Measurements from ENCODE around the gene GCK. TPM values are rescaled to one million over a fixed set of nuclear protein-coding genes. Genes with fewer than 3 reads are reported as not detected.
"Not testable (repeated sequence)": the region's sequence is repeated elsewhere in the genome, so short reads cannot be mapped to it uniquely, and the experiment has no call there.

Gene GCK
- total RNA-seq, 2 experiments from 2014 or later, result 0.53 to 1.3 TPM

GRCh38 chr7:44186736-44187135, 2.5 kb downstream of the GCK start:
- no peak for DNase-seq
- H3K27ac Mint-ChIP-seq, result no peak overlapping the region
- no peak overlapping the region for H3K4me3 Mint-ChIP-seq
- H3K4me1 Mint-ChIP-seq, result no peaks in the 10 kb centered on the region
- no peaks in the 10 kb centered on the region for H3K27me3 Mint-ChIP-seq
- ChIA-PET CTCF (no interaction called here), POLR2A (interaction anchor here (0.6 kb wide), 1 partner anchor 301 kb away, joined by 8 read pairs; no protein-coding TSS in a partner anchor)
- no peaks in the 10 kb centered on the region for H3K36me3 Mint-ChIP-seq (ENCODE audit: low read depth)
- no peak for ATAC-seq
- intact Hi-C loops (cut with DNase I, micrococcal nuclease), result no loop called here
- peaks cover 2% of the 10 kb centered on the region for H3K9me3 Mint-ChIP-seq (ENCODE audit: low read depth)

- intact Hi-C loops (cut with DNase I, micrococcal nuclease), result no loop called here
- Mint-ChIP-seq H3K27ac (no peak overlapping the region), H3K9me3 (ENCODE audit: low read depth) (peaks cover 2% of the 10 kb centered on the region), H3K4me3 (no peak overlapping the region), H3K27me3 (peaks cover 3% of the 10 kb centered on the region), H3K36me3 (ENCODE audit: low read depth) (no peaks in the 10 kb centered on the region), H3K4me1 (no peaks in the 10 kb centered on the region)
- ATAC-seq (no peak), DNase-seq (no peak)
- ChIA-PET CTCF (no interaction called here), POLR2A (no interaction called here)
These were observed 3.5 kb downstream of the GCK start for GRCh38 chr7:44185729-44186128.

GRCh38 chr7:44184873-44185446, 4.3 kb downstream of the GCK start:
- Mint-ChIP-seq H3K27me3 (peaks cover 3% of the 10 kb centered on the region), H3K4me3 (no peak overlapping the region), H3K4me1 (no peaks in the 10 kb centered on the region), H3K27ac (no peak overlapping the region), H3K9me3 (ENCODE audit: low read depth) (peaks cover 2% of the 10 kb centered on the region), H3K36me3 (ENCODE audit: low read depth) (no peaks in the 10 kb centered on the region)
- ATAC-seq (no peak), DNase-seq (no peak)
- CTCF ChIA-PET, result no interaction called here
- POLR2A ChIA-PET, result no interaction called here
- intact Hi-C loops (cut with DNase I, micrococcal nuclease), result no loop called here

- no peak for ATAC-seq
- CTCF ChIA-PET, result no interaction called here
These were observed 4.9 kb downstream of the GCK start for GRCh38 chr7:44184206-44184872.

GRCh38 chr7:44183386-44183785, 5.9 kb downstream of the GCK start:
- H3K4me3 Mint-ChIP-seq, result no peak overlapping the region
- DNase-seq (no peak), ATAC-seq (no peak)
- H3K4me1 Mint-ChIP-seq, result no peaks in the 10 kb centered on the region
- peaks cover 2% of the 10 kb centered on the region for H3K9me3 Mint-ChIP-seq (ENCODE audit: low read depth)
- CTCF ChIA-PET, result interaction anchor here (1.1 kb wide), 1 partner anchor 11 kb away, joined by 3 read pairs; no protein-coding TSS in a partner anchor
- H3K27me3 Mint-ChIP-seq, result peaks cover 3% of the 10 kb centered on the region
- H3K36me3 Mint-ChIP-seq (ENCODE audit: low read depth), result no peaks in the 10 kb centered on the region
- H3K27ac Mint-ChIP-seq, result no peak overlapping the region
- intact Hi-C loops (cut with DNase I, micrococcal nuclease), result no loop called here
- POLR2A ChIA-PET, result no interaction called here

More at GRCh38 chr7:44184206-44184872, 4.9 kb downstream of the GCK start:
- Mint-ChIP-seq H3K27me3 (peaks cover 3% of the 10 kb centered on the region), H3K9me3 (ENCODE audit: low read depth) (peaks cover 2% of the 10 kb centered on the region), H3K36me3 (ENCODE audit: low read depth) (no peaks in the 10 kb centered on the region), H3K4me3 (no peak overlapping the region), H3K4me1 (no peaks in the 10 kb centered on the region), H3K27ac (no peak overlapping the region)
- intact Hi-C loops (cut with DNase I, micrococcal nuclease), result no loop called here
- POLR2A ChIA-PET, result no interaction called here
- no peak for DNase-seq

GRCh38 chr7:44182827-44183226, 6.4 kb downstream of the GCK start:
- H3K9me3 Mint-ChIP-seq (ENCODE audit: low read depth), result peaks cover 2% of the 10 kb centered on the region
- intact Hi-C loops (cut with DNase I, micrococcal nuclease), result no loop called here
- DNase-seq (no peak), ATAC-seq (no peak)
- no peaks in the 10 kb centered on the region for H3K4me1 Mint-ChIP-seq
- H3K27ac Mint-ChIP-seq, result no peak overlapping the region
- H3K36me3 Mint-ChIP-seq (ENCODE audit: low read depth), result no peaks in the 10 kb centered on the region
- ChIA-PET POLR2A (no interaction called here), CTCF (interaction anchor here (0.6 to 1.1 kb wide), 2 partner anchors 12 to 25 kb away, joined by 3 read pairs; no protein-coding TSS in a partner anchor)
- H3K27me3 Mint-ChIP-seq, result peaks cover 3% of the 10 kb centered on the region
- no peak overlapping the region for H3K4me3 Mint-ChIP-seq

- Mint-ChIP-seq H3K27ac (no peak overlapping the region), H3K27me3 (peaks cover 4% of the 10 kb centered on the region), H3K36me3 (ENCODE audit: low read depth) (no peaks in the 10 kb centered on the region), H3K4me1 (no peaks in the 10 kb centered on the region), H3K4me3 (no peak overlapping the region), H3K9me3 (ENCODE audit: low read depth) (peaks cover 2% of the 10 kb centered on the region)
- POLR2A ChIA-PET, result no interaction called here
- CTCF ChIA-PET, result no interaction called here
- intact Hi-C loops (cut with DNase I, micrococcal nuclease), result no loop called here
- ATAC-seq (no peak), DNase-seq (no peak)
These were observed 8.6 kb downstream of the GCK start for GRCh38 chr7:44180631-44181030.

GRCh38 chr7:44177570-44178131, 11.6 kb downstream of the GCK start:
- Mint-ChIP-seq H3K36me3 (ENCODE audit: low read depth) (no peaks in the 10 kb centered on the region), H3K4me1 (no peaks in the 10 kb centered on the region), H3K4me3 (no peak overlapping the region), H3K27ac (no peak overlapping the region), H3K27me3 (peaks cover 4% of the 10 kb centered on the region), H3K9me3 (ENCODE audit: low read depth) (peaks cover 2% of the 10 kb centered on the region)
- DNase-seq (no peak), ATAC-seq (no peak)
- CTCF ChIA-PET, result interaction anchor here (0.8 kb wide), 1 partner anchor 32 kb away, joined by 4 read pairs; no protein-coding TSS in a partner anchor
- intact Hi-C loops (cut with DNase I, micrococcal nuclease), result no loop called here
- POLR2A ChIA-PET, result no interaction called here

- no peaks in the 10 kb centered on the region for H3K9me3 Mint-ChIP-seq (ENCODE audit: low read depth)
- CTCF ChIA-PET, result no interaction called here
These were observed 12.8 kb downstream of the GCK start for GRCh38 chr7:44176486-44176885.

GRCh38 chr7:44175730-44176129, 13.5 kb downstream of the GCK start:
- peaks cover 1% of the 10 kb centered on the region for H3K27me3 Mint-ChIP-seq
- ATAC-seq, result no peak
- no peak overlapping the region for H3K27ac Mint-ChIP-seq
- intact Hi-C loops (cut with DNase I, micrococcal nuclease), result no loop called here
- no peaks in the 10 kb centered on the region for H3K9me3 Mint-ChIP-seq (ENCODE audit: low read depth)
- ChIA-PET POLR2A (no interaction called here), CTCF (interaction anchor here (0.6 kb wide), 1 partner anchor 16 kb away, joined by 3 read pairs; no protein-coding TSS in a partner anchor)
- DNase-seq, result no peak
- H3K36me3 Mint-ChIP-seq (ENCODE audit: low read depth), result no peaks in the 10 kb centered on the region
- no peaks in the 10 kb centered on the region for H3K4me1 Mint-ChIP-seq
- H3K4me3 Mint-ChIP-seq, result no peak overlapping the region

More at GRCh38 chr7:44176486-44176885, 12.8 kb downstream of the GCK start:
- DNase-seq (no peak), ATAC-seq (no peak)
- peaks cover 4% of the 10 kb centered on the region for H3K27me3 Mint-ChIP-seq
- no peak overlapping the region for H3K4me3 Mint-ChIP-seq
- POLR2A ChIA-PET, result no interaction called here
- H3K27ac Mint-ChIP-seq, result no peak overlapping the region
- no peaks in the 10 kb centered on the region for H3K36me3 Mint-ChIP-seq (ENCODE audit: low read depth)
- intact Hi-C loops (cut with DNase I, micrococcal nuclease), result no loop called here
- H3K4me1 Mint-ChIP-seq, result no peaks in the 10 kb centered on the region

GRCh38 chr7:44174694-44174948, 14.6 kb downstream of the GCK start:
- CTCF ChIA-PET; H3K4me1 Mint-ChIP-seq; H3K36me3 Mint-ChIP-seq (ENCODE audit: low read depth); POLR2A ChIA-PET; H3K27me3 Mint-ChIP-seq; H3K4me3 Mint-ChIP-seq; DNase-seq; H3K9me3 Mint-ChIP-seq (ENCODE audit: low read depth); ATAC-seq; H3K27ac Mint-ChIP-seq; intact Hi-C loops (cut with DNase I, micrococcal nuclease): not testable (repeated sequence)

- H3K27ac Mint-ChIP-seq, result no peak overlapping the region
- no peak for ATAC-seq
- intact Hi-C loops (cut with DNase I, micrococcal nuclease), result no loop called here
- ChIA-PET CTCF (interaction anchor here (2.5 kb wide), 1 partner anchor 11 kb away, joined by 8 read pairs; no protein-coding TSS in a partner anchor), POLR2A (no interaction called here)
- H3K27me3 Mint-ChIP-seq, result peaks cover 1% of the 10 kb centered on the region
- H3K4me3 Mint-ChIP-seq, result no peak overlapping the region
- no peaks in the 10 kb centered on the region for H3K4me1 Mint-ChIP-seq
- H3K36me3 Mint-ChIP-seq (ENCODE audit: low read depth), result no peaks in the 10 kb centered on the region
- DNase-seq, result no peak
- no peaks in the 10 kb centered on the region for H3K9me3 Mint-ChIP-seq (ENCODE audit: low read depth)
These were observed 15.1 kb downstream of the GCK start for GRCh38 chr7:44173911-44174693.
